ENCODE data around the gene KRT35.
"Not testable (repeated sequence)": the region's sequence is repeated elsewhere in the genome, so short reads cannot be mapped to it uniquely, and the experiment has no call there.

KRT35 gene

DNA sequence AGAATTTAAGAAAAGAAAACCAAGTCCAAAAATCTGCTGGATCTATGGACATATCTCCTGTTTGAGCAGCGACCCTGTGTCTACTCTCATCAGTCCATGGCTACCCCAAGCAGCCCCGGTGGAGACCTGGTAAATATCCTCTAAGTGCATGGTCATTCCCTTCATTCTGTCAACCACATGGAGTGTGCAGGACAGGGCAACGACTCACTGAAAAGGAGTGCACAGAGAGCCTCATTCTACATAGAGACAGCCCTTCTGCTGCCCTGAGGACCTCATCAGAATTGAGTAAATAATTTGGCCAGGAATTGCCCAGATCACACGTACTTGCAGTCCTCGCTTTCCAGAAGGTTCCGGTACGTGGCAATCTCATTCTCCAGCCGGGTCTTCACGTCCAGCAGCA lies 43.2 kb downstream of the KRT35 start:
- peaks cover 5% of the 10 kb centered on the region for H3K4me1 Mint-ChIP-seq (ENCODE audit: low read depth)
- H3K9me3 Mint-ChIP-seq (ENCODE audit: low read depth): no peaks in the 10 kb centered on the region
- no peak overlapping the region for H3K27ac Mint-ChIP-seq
- H3K4me3 Mint-ChIP-seq: no peak overlapping the region
- H3K36me3 Mint-ChIP-seq: no peaks in the 10 kb centered on the region
- no peaks in the 10 kb centered on the region for H3K27me3 Mint-ChIP-seq

DNA sequence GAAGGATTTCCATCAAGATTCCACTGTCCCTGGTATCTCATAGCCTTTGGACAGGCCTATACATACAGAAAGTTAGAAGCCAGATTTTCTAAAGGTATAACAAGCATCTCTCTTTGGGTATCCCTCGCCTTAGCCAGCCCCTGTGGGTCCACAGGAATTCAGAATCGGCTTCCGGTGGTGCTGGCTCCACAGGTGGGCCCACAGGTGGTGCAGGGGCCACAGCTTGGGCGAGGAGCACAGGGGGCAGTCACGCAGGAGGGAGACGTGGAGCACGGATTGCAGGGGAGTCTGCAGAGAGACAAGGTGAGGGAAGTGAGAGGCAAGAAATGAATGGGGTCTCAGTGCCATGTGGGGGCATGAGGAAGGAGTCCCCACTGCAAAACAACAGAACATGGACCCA lies 43.7 kb downstream of the KRT35 start:
- Mint-ChIP-seq H3K4me3 (no peak overlapping the region), H3K36me3 (no peaks in the 10 kb centered on the region), H3K9me3 (ENCODE audit: low read depth) (no peaks in the 10 kb centered on the region), H3K4me1 (ENCODE audit: low read depth) (peaks cover 5% of the 10 kb centered on the region), H3K27ac (no peak overlapping the region), H3K27me3 (no peaks in the 10 kb centered on the region)

DNA sequence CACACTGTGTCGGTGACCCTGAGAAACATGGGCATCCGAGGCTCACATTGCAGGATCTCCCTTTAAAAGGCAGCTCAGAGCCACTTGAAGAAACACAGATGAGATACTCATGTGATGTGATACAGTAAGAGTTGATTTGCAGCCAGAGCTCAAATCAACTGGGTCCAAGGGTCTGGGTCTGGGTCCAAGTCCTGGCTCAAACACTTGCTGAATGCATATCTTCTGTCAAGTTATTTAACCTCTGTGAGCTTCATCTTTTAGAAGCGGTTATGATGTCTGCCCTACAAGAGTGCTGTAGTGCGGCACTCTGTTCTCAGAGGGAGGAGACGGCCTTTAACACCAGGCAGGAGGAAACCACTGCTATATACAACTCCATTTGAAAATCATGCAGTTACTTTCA lies 46.5 kb downstream of the KRT35 start:
- no peaks in the 10 kb centered on the region for H3K27me3 Mint-ChIP-seq
- no peak overlapping the region for H3K27ac Mint-ChIP-seq
- H3K4me3 Mint-ChIP-seq: no peak overlapping the region
- H3K9me3 Mint-ChIP-seq (ENCODE audit: low read depth): no peaks in the 10 kb centered on the region
- peaks cover 5% of the 10 kb centered on the region for H3K4me1 Mint-ChIP-seq (ENCODE audit: low read depth)
- H3K36me3 Mint-ChIP-seq: no peaks in the 10 kb centered on the region

DNA sequence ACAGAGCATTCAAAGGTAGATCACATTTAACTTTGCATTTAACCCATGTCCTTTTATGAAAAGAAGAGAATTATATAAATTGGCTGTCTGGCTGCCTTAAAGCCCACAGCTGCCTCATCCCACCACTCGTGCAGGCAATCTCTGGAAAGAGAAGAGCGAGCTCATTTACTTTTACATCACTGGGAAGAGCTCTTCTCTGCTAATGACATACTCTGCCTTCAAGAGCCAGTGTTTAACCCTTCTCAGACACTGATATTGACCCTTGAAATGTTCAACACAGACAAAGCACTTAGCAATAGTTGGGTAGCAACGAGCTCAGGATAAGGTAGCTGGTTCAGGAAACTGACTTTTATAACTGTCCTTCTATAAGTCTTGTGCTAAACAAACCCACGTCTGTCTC lies 46.9 kb downstream of the KRT35 start:
- no peaks in the 10 kb centered on the region for H3K36me3 Mint-ChIP-seq
- no peaks in the 10 kb centered on the region for H3K27me3 Mint-ChIP-seq
- no peak overlapping the region for H3K27ac Mint-ChIP-seq
- no peak overlapping the region for H3K4me3 Mint-ChIP-seq
- H3K4me1 Mint-ChIP-seq (ENCODE audit: low read depth): peaks cover 5% of the 10 kb centered on the region
- no peaks in the 10 kb centered on the region for H3K9me3 Mint-ChIP-seq (ENCODE audit: low read depth)

DNA sequence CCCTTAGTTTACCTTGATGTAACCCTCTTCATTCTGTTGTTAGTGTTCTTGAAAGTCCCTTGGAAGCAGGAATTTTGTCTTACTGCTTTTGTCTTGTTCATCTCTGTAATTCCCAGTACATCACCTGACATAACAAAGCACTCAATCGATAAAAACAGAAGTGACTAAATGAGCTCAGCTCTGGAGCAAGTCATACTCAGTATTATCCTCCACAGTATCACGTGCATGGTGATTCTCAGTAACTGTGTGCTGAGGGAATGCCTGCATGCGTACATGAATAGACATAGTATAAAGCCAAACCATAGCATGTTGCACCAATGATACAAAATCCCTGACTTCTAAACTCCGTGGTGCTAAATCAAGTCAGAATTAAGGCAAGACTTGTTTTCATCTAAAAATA lies 47.4 kb downstream of the KRT35 start:
- Mint-ChIP-seq H3K4me1 (ENCODE audit: low read depth) (peaks cover 5% of the 10 kb centered on the region), H3K27ac (no peak overlapping the region), H3K36me3 (no peaks in the 10 kb centered on the region), H3K9me3 (ENCODE audit: low read depth) (no peaks in the 10 kb centered on the region), H3K27me3 (no peaks in the 10 kb centered on the region), H3K4me3 (no peak overlapping the region)

DNA sequence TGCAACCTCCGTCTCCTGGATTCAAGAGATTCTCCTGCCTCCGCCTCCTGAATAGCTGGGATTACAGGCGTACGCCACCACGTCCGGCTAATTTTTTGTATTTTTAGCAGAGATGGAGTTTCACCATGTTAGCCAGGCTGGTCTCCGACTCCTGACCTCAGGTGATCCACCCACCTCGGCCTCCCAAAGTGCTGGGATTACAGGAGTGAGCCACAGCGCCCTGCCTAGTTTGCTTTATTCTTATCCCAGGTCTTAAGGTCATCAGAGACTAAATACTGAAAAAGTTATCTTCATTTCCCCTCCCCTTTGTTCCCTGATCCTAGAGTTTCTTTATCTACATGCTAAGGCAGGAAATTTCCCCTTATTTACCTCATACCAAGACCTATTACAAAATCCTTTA lies 50.6 kb downstream of the KRT35 start:
- H3K27me3 Mint-ChIP-seq; H3K4me3 Mint-ChIP-seq; H3K36me3 Mint-ChIP-seq; H3K4me1 Mint-ChIP-seq (ENCODE audit: low read depth); H3K27ac Mint-ChIP-seq; H3K9me3 Mint-ChIP-seq (ENCODE audit: low read depth): not testable (repeated sequence)

DNA sequence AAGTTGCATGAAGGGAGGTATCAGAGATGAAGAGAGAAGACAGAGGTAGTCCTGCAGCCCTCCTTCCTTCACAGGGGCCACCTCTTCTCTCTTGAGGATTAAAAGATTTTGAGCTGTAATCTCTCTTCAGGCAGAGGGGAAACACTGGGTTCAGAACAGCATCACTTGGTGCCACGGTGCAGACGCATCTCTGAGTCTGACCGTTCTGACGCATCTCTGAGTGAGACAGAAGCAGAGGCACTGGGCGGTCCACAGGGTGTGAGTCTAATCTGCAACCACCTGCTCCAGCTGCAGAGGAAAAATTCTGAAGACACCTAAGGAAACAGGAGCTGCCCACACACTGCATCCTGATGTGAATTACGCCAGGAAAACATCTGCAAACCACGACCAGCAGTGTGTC lies 51.3 kb downstream of the KRT35 start:
- Mint-ChIP-seq H3K9me3 (ENCODE audit: low read depth) (no peaks in the 10 kb centered on the region), H3K4me3 (no peak overlapping the region), H3K36me3 (no peaks in the 10 kb centered on the region), H3K4me1 (ENCODE audit: low read depth) (peaks cover 2% of the 10 kb centered on the region), H3K27ac (no peak overlapping the region), H3K27me3 (no peaks in the 10 kb centered on the region)

DNA sequence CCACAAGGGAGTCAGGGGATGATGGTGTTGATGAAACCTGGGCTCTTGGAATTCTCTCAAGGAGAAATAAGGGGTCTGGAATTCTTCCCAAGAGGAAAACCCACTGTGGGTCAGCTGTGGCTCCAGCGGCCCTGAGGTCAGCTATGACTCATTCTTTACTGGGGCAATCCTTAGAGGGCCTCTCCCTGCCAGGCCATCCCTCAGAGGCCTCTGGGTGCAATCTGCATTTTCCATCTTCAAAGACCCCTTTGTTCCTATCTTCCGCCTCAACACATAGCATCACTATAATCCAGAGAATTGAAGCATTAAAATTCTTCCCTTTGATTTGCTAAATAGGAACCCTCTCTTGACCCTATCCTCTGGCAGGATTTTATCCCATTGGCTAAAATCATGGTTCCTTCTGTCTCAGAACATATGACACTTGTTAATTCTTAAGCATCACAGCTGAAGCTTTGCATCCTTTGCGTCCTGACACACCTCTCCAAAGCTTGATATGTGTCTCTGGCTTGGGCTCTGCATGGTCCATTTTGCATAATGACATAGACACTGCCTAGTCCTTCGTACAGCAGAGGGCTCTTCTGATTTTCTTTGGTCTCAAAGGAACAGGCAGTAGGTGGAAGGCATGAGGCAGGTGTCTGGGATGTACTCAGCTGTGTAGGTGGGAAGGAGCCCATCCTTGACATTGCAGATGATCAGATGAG lies 52.2 kb downstream of the KRT35 start:
- no peaks in the 10 kb centered on the region for H3K36me3 Mint-ChIP-seq
- no peaks in the 10 kb centered on the region for H3K4me1 Mint-ChIP-seq (ENCODE audit: low read depth)
- no peak overlapping the region for H3K27ac Mint-ChIP-seq
- H3K4me3 Mint-ChIP-seq: no peak overlapping the region
- H3K27me3 Mint-ChIP-seq: no peaks in the 10 kb centered on the region
- H3K9me3 Mint-ChIP-seq (ENCODE audit: low read depth): no peaks in the 10 kb centered on the region
